ENCODE results near the gene SETDB2. TPM values are rescaled to one million over a fixed set of nuclear protein-coding genes. Genes with fewer than 3 reads are reported as not detected.

Gene SETDB2
- total RNA-seq, 1 donor from 2014 or later: 8.6 TPM

- no peak for TF ChIP-seq CTCF (IDR thresholded peaks at IDR 0.05)
- TF ChIP-seq POLR2A (IDR thresholded peaks at IDR 0.05): no peak
- TF ChIP-seq POLR2AphosphoS5 (IDR thresholded peaks at IDR 0.05; ENCODE audit: insufficient read depth in 1 of 2, low read depth in 1 of 2): no peak
- DNase-seq (ENCODE audit: extremely low spot score in 2 of 2): no peak
- intact Hi-C loops (cut with DNase I): no loop called here
- no peaks in the 10 kb centered on the region for H3K27me3 ChIP-seq
- no peaks in the 10 kb centered on the region for H3K4me1 ChIP-seq
- H3K36me3 ChIP-seq: no peaks in the 10 kb centered on the region
- H3K4me3 ChIP-seq: no peak overlapping the region
- H3K9me3 ChIP-seq: no peaks in the 10 kb centered on the region
- no peak overlapping the region for H3K27ac ChIP-seq
Measured at GRCh38 chr13:49412749-49413148, 31.3 kb upstream of the SETDB2 start.

GRCh38 chr13:49417161-49417560 is 26.9 kb upstream of the SETDB2 start:
- Histone ChIP-seq H3K4me3 (no peak overlapping the region), H3K9me3 (no peaks in the 10 kb centered on the region), H3K27me3 (no peaks in the 10 kb centered on the region), H3K36me3 (no peaks in the 10 kb centered on the region), H3K27ac (no peak overlapping the region), H3K4me1 (no peaks in the 10 kb centered on the region)
- no peak for DNase-seq (ENCODE audit: extremely low spot score in 2 of 2)
- TF ChIP-seq POLR2AphosphoS5 (IDR thresholded peaks at IDR 0.05; ENCODE audit: insufficient read depth in 1 of 2, low read depth in 1 of 2) (no peak), POLR2A (IDR thresholded peaks at IDR 0.05) (no peak), CTCF (IDR thresholded peaks at IDR 0.05) (no peak)
- intact Hi-C loops (cut with DNase I): no loop called here

- H3K27me3 ChIP-seq: no peaks in the 10 kb centered on the region
- H3K4me3 ChIP-seq: no peak overlapping the region
- intact Hi-C loops (cut with DNase I): no loop called here
- DNase-seq (ENCODE audit: extremely low spot score in 2 of 2): no peak
- TF ChIP-seq POLR2AphosphoS5 (IDR thresholded peaks at IDR 0.05; ENCODE audit: insufficient read depth in 1 of 2, low read depth in 1 of 2) (no peak), CTCF (IDR thresholded peaks at IDR 0.05) (no peak), POLR2A (IDR thresholded peaks at IDR 0.05) (no peak)
- no peak overlapping the region for H3K27ac ChIP-seq
- no peaks in the 10 kb centered on the region for H3K36me3 ChIP-seq
- H3K4me1 ChIP-seq: no peaks in the 10 kb centered on the region
- no peaks in the 10 kb centered on the region for H3K9me3 ChIP-seq
Measured at GRCh38 chr13:49418206-49418605, 25.9 kb upstream of the SETDB2 start.

- no peaks in the 10 kb centered on the region for H3K36me3 ChIP-seq
- H3K4me1 ChIP-seq: no peaks in the 10 kb centered on the region
- intact Hi-C loops (cut with DNase I): no loop called here
- no peak overlapping the region for H3K27ac ChIP-seq
- no peak overlapping the region for H3K4me3 ChIP-seq
- H3K9me3 ChIP-seq: no peaks in the 10 kb centered on the region
- no peaks in the 10 kb centered on the region for H3K27me3 ChIP-seq
- TF ChIP-seq CTCF (IDR thresholded peaks at IDR 0.05): no peak
- no peak for TF ChIP-seq POLR2AphosphoS5 (IDR thresholded peaks at IDR 0.05; ENCODE audit: insufficient read depth in 1 of 2, low read depth in 1 of 2)
- no peak for TF ChIP-seq POLR2A (IDR thresholded peaks at IDR 0.05)
- no peak for DNase-seq (ENCODE audit: extremely low spot score in 2 of 2)
Measured at GRCh38 chr13:49419276-49419675, 24.8 kb upstream of the SETDB2 start.

- H3K4me3 ChIP-seq: no peak overlapping the region
- no peak for DNase-seq (ENCODE audit: extremely low spot score in 2 of 2)
- H3K27me3 ChIP-seq: no peaks in the 10 kb centered on the region
- no peaks in the 10 kb centered on the region for H3K4me1 ChIP-seq
- no peak overlapping the region for H3K27ac ChIP-seq
- TF ChIP-seq CTCF (IDR thresholded peaks at IDR 0.05) (no peak), POLR2A (IDR thresholded peaks at IDR 0.05) (no peak), POLR2AphosphoS5 (IDR thresholded peaks at IDR 0.05; ENCODE audit: insufficient read depth in 1 of 2, low read depth in 1 of 2) (no peak)
- no peaks in the 10 kb centered on the region for H3K9me3 ChIP-seq
- intact Hi-C loops (cut with DNase I): no loop called here
- H3K36me3 ChIP-seq: no peaks in the 10 kb centered on the region
Measured at GRCh38 chr13:49421391-49421790, 22.7 kb upstream of the SETDB2 start.

Data from vagina (tissue), 2 donors.